HepG2 (cell line): ENCODE measurements around the gene ZNF888. TPM values are rescaled to one million over a fixed set of nuclear protein-coding genes. Genes with fewer than 3 reads are reported as not detected.

Experiments
- CENPX ChIP-seq: sonication (generic); formaldehyde crosslinking; IDR thresholded peaks from 2 replicates; pipeline ENCODE4 v1.9.0; 2021; ENCODE audit warnings: mild to moderate bottlenecking, missing genetic modification reagents, moderate library complexity
- ELF3 ChIP-seq: IDR thresholded peaks from 2 replicates; pipeline ENCODE4 v1.6.1; 2016; ENCODE audit warnings: missing genetic modification reagents, missing compliant biosample characterization
- GFI1 ChIP-seq: sonication (generic); formaldehyde crosslinking; IDR thresholded peaks from 2 replicates; pipeline ENCODE4 v1.5.0; 2020; ENCODE audit warnings: missing genetic modification reagents, mild to moderate bottlenecking, borderline replicate concordance
- MAFK ChIP-seq, 2 experiments: IDR thresholded peaks in 1 of 2; conservative IDR thresholded peaks in 1 of 2; 2 replicates each; pipeline ENCODE4 v1.6.1; 2011; ENCODE audit warnings: improper control_type of control experiment in 2 of 2, low read length in 2 of 2
- NCOA2 ChIP-seq: sonication (generic); formaldehyde crosslinking; IDR thresholded peaks from 2 replicates; pipeline ENCODE4 v1.8.0; 2022; ENCODE audit warnings: inconsistent platforms
- NFYC ChIP-seq: IDR thresholded peaks from 2 replicates; pipeline ENCODE4 v1.6.1; 2016; ENCODE audit warnings: missing genetic modification reagents, missing compliant biosample characterization
- RFX3 ChIP-seq: IDR thresholded peaks from 2 replicates; pipeline ENCODE4 v1.6.1; 2016; ENCODE audit warnings: missing biosample characterization, missing genetic modification reagents
- RORA ChIP-seq: sonication (generic); formaldehyde crosslinking; IDR thresholded peaks from 2 replicates; pipeline ENCODE4 v1.5.0; 2020; ENCODE audit warnings: mild to moderate bottlenecking, missing genetic modification reagents, moderate library complexity
- SAP130 ChIP-seq: IDR thresholded peaks from 2 replicates; pipeline ENCODE4 v1.6.1; 2016; ENCODE audit warnings: low read depth
- TSC22D2 ChIP-seq: sonication (generic); formaldehyde crosslinking; IDR thresholded peaks from 2 replicates; pipeline ENCODE4 v1.5.1; 2020; ENCODE audit warnings: missing genetic modification reagents, mild to moderate bottlenecking, borderline replicate concordance
- ZNF207 ChIP-seq: fragments of 450-650 bp; IDR thresholded peaks from 2 replicates; pipeline ENCODE4 v1.6.1; 2016; ENCODE audit warnings: antibody characterized with exemption, borderline replicate concordance
- ZNF225 ChIP-seq: sonication (generic); formaldehyde crosslinking; IDR thresholded peaks from 2 replicates; pipeline ENCODE4 v1.4.0; 2020; ENCODE audit warnings: mild to moderate bottlenecking, missing genetic modification reagents
- ZNF446 ChIP-seq: sonication (generic); formaldehyde crosslinking; IDR thresholded peaks from 2 replicates; pipeline ENCODE4 v1.5.0; 2020; ENCODE audit warnings: mild to moderate bottlenecking, missing genetic modification reagents
- ZNF543 ChIP-seq: sonication (generic); formaldehyde crosslinking; IDR thresholded peaks from 2 replicates; pipeline ENCODE4 v1.4.0; 2020; ENCODE audit warnings: mild to moderate bottlenecking, missing genetic modification reagents
- ZNF891 ChIP-seq: sonication (generic); formaldehyde crosslinking; IDR thresholded peaks from 2 replicates; pipeline ENCODE4 v1.5.0; 2020; ENCODE audit warnings: mild to moderate bottlenecking, missing genetic modification reagents
- polyA plus RNA-seq, 8 experiments: library from polyadenylated mRNA; depleted of rRNA in 3 of 8; stranded (reverse) in 7 of 8; unstranded in 1 of 8; fragments of >200 nt; fragmentation: Illumina TruSeq in 4 of 8; extraction: Trizol in 4 of 8; gene quantifications; 2 replicates each; pipeline versions ENCODE4 v1.2.1 to v1.2.3, GENCODE V29; 2011 to 2016; ENCODE audit warnings: low read depth in 4 of 8, missing spikeins in 1 of 8, mixed read lengths in 1 of 8; ENCODE audit not compliant: insufficient read depth in 1 of 8
- total RNA-seq, 5 experiments: library from RNA; depleted of rRNA; stranded (reverse); fragments of >200 nt; fragmentation: Illumina TruSeq; extraction: Trizol; gene quantifications; 2 replicates each; pipeline ENCODE4 v1.2.3, GENCODE V29; 2016; ENCODE audit warnings: low read depth in 1 of 5
- TF ChIP-seq, protein P1 (sequence below): sonication (generic); formaldehyde crosslinking; IDR thresholded peaks from 2 replicates; pipeline ENCODE4 v1.9.0; 2021; ENCODE audit warnings: missing genetic modification reagents, borderline replicate concordance
- TF ChIP-seq, protein P2 (sequence below): sonication (generic); formaldehyde crosslinking; IDR thresholded peaks from 2 replicates; pipeline ENCODE4 v1.5.1; 2020; ENCODE audit warnings: missing genetic modification reagents, mild to moderate bottlenecking, borderline replicate concordance
- TF ChIP-seq, protein P3 (sequence below): sonication (generic); formaldehyde crosslinking; IDR thresholded peaks from 2 replicates; pipeline ENCODE4 v1.4.0; 2020; ENCODE audit warnings: missing genetic modification reagents

The ZNF888 gene
- total and polyA plus RNA-seq, 2 of the 13 experiments (the other 11 are each of a cell fraction or from before 2014, with no cell fraction given) = 1.7 to 7.6 TPM

DNA sequence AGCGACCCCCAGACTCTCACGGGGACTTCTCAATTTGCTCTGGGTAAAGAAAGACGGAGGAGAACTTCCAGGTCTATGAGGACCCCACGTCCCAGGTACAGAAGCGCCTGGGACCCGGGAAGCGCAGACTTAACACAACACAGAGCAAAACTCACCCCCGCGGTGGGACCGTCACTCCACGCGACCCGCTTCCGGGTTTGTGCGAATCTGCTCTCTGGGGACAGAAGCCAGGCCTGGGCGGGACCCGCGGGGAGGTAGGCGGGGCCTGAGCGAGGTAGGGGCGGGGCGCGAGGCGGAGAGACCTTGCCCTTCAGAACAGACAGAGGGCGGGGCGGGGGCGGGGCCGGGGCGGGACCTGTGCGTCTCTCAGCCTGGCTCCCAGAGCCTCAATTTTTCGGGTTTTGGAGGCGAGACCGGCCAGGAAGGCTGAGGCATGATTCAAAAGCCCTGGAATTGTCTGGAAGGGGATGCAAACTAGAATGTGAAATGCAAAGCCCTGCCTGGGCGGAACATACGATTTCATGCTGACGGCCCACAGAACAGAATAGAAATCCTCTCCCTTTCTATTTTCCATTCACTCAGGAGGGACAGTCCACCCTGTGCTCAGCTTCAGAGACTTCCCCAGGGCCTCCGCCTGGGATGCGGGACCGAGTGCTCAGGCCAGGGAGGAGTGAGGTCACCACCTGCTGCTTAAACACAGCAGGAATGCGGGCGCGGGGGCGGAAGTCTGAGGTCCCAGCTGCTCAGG lies 19.3 kb upstream of the ZNF888 start (continued):
- TF ChIP-seq, protein P1, sequence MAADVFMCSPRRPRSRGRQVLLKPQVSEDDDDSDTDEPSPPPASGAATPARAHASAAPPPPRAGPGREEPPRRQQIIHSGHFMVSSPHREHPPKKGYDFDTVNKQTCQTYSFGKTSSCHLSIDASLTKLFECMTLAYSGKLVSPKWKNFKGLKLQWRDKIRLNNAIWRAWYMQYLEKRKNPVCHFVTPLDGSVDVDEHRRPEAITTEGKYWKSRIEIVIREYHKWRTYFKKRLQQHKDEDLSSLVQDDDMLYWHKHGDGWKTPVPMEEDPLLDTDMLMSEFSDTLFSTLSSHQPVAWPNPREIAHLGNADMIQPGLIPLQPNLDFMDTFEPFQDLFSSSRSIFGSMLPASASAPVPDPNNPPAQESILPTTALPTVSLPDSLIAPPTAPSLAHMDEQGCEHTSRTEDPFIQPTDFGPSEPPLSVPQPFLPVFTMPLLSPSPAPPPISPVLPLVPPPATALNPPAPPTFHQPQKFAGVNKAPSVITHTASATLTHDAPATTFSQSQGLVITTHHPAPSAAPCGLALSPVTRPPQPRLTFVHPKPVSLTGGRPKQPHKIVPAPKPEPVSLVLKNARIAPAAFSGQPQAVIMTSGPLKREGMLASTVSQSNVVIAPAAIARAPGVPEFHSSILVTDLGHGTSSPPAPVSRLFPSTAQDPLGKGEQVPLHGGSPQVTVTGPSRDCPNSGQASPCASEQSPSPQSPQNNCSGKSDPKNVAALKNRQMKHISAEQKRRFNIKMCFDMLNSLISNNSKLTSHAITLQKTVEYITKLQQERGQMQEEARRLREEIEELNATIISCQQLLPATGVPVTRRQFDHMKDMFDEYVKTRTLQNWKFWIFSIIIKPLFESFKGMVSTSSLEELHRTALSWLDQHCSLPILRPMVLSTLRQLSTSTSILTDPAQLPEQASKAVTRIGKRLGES = 0 out of 2 replicates have a peak, but pooled peaks have one; percentile 49
- TF ChIP-seq, protein P2, sequence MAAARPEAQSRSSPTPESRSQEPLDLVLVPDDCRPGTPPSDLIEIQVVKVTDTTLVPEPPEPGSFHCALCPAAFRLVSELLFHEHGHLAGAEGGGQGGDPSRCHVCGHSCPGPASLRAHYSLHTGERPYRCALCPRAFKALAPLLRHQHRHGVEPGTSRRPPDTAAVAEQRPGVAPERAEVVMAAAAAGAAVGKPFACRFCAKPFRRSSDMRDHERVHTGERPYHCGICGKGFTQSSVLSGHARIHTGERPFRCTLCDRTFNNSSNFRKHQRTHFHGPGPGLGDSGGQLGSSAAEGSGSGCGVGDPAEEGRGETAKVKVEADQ (CRISPR knock-in tag) = no peak
- TF ChIP-seq ZNF225 (no peak), GFI1 (CRISPR knock-in tag) (no peak), ZNF891 (CRISPR knock-in tag) (no peak), ELF3 (peak; percentile 92), NCOA2 (CRISPR knock-in tag) (no peak; the same call in 1 of the 2 replicates), SAP130 (CRISPR knock-in tag) (peak; percentile 83), CENPX (CRISPR knock-in tag) (no peak), MAFK (conservative IDR thresholded peaks at IDR 0.05 in 1 of 2, IDR thresholded peaks at IDR 0.05 in 1 of 2; ENCODE audit: low read length in 2 of 2) (no peak), ZNF543 (CRISPR knock-in tag) (no peak), TSC22D2 (CRISPR knock-in tag) (no peak), RFX3 (CRISPR knock-in tag) (no peak), ZNF207 (no peak), ZNF446 (no peak), NFYC (CRISPR knock-in tag) (no peak), RORA (no peak)
- TF ChIP-seq, protein P3, sequence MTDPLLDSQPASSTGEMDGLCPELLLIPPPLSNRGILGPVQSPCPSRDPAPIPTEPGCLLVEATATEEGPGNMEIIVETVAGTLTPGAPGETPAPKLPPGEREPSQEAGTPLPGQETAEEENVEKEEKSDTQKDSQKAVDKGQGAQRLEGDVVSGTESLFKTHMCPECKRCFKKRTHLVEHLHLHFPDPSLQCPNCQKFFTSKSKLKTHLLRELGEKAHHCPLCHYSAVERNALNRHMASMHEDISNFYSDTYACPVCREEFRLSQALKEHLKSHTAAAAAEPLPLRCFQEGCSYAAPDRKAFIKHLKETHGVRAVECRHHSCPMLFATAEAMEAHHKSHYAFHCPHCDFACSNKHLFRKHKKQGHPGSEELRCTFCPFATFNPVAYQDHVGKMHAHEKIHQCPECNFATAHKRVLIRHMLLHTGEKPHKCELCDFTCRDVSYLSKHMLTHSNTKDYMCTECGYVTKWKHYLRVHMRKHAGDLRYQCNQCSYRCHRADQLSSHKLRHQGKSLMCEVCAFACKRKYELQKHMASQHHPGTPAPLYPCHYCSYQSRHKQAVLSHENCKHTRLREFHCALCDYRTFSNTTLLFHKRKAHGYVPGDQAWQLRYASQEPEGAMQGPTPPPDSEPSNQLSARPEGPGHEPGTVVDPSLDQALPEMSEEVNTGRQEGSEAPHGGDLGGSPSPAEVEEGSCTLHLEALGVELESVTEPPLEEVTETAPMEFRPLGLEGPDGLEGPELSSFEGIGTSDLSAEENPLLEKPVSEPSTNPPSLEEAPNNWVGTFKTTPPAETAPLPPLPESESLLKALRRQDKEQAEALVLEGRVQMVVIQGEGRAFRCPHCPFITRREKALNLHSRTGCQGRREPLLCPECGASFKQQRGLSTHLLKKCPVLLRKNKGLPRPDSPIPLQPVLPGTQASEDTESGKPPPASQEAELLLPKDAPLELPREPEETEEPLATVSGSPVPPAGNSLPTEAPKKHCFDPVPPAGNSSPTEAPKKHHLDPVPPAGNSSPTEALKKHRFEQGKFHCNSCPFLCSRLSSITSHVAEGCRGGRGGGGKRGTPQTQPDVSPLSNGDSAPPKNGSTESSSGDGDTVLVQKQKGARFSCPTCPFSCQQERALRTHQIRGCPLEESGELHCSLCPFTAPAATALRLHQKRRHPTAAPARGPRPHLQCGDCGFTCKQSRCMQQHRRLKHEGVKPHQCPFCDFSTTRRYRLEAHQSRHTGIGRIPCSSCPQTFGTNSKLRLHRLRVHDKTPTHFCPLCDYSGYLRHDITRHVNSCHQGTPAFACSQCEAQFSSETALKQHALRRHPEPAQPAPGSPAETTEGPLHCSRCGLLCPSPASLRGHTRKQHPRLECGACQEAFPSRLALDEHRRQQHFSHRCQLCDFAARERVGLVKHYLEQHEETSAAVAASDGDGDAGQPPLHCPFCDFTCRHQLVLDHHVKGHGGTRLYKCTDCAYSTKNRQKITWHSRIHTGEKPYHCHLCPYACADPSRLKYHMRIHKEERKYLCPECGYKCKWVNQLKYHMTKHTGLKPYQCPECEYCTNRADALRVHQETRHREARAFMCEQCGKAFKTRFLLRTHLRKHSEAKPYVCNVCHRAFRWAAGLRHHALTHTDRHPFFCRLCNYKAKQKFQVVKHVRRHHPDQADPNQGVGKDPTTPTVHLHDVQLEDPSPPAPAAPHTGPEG (CRISPR knock-in tag) = no peak
